Astrocyte of the spinal cord (primary cell): ENCODE results near the gene DERL3.

ENCODE experiments used
- DNase-seq: peaks from one replicate; pipeline ENCODE4 v3.0.0; 2011; ENCODE audit warnings: low read depth, low spot score
- H3K4me3 ChIP-seq: 2 replicates; pipeline ENCODE4 v1.5.1; 2011; ENCODE audit warnings: low read depth, mild to moderate bottlenecking, low read length, moderate library complexity
- in situ Hi-C: cut with HindIII; loops from 2 replicates; pipeline ENCODE4 v1.10.0; 2017; ENCODE audit warnings: low sequenced_read_pairs
- TF ChIP-seq, protein P1 (sequence below): IDR thresholded peaks from 2 replicates; pipeline ENCODE4 v1.5.1; 2012; ENCODE audit warnings: low read depth, mild to moderate bottlenecking, low read length, inconsistent platforms

DERL3 gene

DNA sequence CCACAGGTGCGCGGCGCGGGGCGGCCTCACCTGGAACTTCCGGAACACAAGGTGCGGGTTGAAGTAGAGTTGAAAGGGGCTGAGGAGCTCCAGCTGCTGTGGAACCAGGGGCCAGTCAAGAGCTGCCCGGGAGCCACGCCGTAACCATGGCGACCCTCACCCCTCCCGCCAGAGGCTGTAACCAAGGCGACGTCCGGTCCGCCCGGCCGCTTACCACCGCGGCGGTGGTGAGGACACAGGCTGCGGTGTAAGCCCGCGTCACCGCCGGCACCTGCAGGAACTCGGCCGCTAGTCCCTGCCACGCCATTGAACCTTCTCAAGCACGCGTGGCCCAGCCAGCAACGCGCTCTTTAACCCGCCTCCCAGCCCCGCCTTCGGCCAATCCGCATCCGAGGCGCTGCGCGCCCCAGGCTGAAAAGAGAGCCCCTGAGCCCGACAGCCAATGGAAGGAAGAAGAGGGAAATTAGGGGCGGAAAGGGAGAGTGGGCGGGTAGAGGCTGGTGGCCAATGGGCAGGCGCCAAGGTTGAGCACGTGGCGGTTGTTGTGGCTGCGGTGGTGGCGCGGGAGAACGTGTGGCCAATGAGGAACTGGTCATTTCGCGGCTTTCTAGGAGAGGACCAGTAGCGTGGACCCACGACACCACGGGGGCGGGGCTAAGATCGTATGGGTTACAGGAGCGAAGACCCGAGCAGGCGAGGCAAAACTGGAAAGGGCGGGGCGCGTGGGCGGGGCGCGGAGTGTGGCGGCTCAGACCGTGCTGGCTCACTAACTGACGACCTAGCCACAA lies at the start of gene DERL3:
DERL3 (minus strand) TSS at position 326 of the 788 bp plus-strand sequence; CDS start at position 307, 19 bp downstream.
- TF ChIP-seq, protein P1, sequence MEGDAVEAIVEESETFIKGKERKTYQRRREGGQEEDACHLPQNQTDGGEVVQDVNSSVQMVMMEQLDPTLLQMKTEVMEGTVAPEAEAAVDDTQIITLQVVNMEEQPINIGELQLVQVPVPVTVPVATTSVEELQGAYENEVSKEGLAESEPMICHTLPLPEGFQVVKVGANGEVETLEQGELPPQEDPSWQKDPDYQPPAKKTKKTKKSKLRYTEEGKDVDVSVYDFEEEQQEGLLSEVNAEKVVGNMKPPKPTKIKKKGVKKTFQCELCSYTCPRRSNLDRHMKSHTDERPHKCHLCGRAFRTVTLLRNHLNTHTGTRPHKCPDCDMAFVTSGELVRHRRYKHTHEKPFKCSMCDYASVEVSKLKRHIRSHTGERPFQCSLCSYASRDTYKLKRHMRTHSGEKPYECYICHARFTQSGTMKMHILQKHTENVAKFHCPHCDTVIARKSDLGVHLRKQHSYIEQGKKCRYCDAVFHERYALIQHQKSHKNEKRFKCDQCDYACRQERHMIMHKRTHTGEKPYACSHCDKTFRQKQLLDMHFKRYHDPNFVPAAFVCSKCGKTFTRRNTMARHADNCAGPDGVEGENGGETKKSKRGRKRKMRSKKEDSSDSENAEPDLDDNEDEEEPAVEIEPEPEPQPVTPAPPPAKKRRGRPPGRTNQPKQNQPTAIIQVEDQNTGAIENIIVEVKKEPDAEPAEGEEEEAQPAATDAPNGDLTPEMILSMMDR, result no peak
- in situ Hi-C loops, result no loop called here
- peak within 1 kb of the TSS; percentile 37 for H3K4me3 ChIP-seq
- peak; percentile 99 for DNase-seq

DNA sequence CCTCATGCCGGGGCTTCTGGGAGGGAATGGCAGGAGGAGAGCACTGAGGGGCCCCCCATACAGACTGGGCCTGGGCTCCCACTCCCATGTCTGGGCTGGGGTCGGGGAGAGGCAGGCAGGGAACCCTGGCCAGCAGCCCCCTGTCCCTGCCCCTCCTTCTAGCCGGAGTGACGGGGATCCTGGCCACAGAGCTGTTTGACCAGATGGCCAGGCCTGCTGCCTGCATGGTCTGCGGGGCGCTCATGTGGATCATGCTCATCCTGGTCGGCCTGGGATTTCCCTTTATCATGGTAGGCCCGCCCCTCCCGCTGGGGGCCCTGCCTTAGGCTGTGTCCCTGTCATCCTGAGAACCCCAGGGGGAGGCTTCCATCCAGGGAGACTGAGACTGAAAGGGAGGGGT lies 45.3 kb upstream of the DERL3 start:
- in situ Hi-C loops, result no loop called here
- no peak for DNase-seq
- TF ChIP-seq, protein P1, result no peak
- H3K4me3 ChIP-seq, result no peak overlapping the region

DNA sequence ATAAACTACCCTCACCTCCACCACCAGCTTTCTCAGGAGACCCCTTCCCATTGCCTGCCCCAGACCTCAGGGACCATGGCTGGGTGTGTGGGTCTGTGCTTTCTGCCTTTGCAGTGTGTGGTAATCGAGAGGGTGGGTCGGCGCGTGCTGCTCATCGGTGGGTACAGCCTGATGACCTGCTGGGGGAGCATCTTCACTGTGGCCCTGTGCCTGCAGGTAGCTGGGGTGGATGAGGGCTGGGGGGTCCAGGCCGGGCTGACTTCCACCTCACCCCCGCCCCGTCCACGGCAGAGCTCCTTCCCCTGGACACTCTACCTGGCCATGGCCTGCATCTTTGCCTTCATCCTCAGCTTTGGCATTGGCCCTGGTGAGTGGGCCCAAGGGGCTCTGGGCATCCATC lies 44.9 kb upstream of the DERL3 start:
- in situ Hi-C loops, result no loop called here
- TF ChIP-seq, protein P1, result no peak
- no peak overlapping the region for H3K4me3 ChIP-seq
- no peak for DNase-seq

DNA sequence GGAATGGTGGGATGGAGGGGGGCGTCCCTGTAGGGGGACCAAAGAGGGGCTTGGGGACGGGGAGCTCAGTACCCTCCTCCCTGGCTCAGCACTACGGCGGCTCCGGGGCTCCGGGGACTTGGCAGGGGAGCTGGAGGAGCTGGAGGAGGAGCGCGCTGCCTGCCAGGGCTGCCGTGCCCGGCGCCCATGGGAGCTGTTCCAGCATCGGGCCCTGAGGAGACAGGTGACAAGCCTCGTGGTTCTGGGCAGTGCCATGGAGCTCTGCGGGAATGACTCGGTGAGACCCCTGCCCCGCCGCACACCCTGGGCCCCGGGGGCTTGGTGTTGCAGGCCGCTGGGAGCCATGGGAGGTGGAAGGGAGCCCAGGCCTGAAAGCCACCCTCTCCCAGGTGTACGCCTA lies 43.6 kb upstream of the DERL3 start:
- in situ Hi-C loops, result no loop called here
- H3K4me3 ChIP-seq, result no peak overlapping the region
- no peak for DNase-seq
- TF ChIP-seq, protein P1, result no peak

DNA sequence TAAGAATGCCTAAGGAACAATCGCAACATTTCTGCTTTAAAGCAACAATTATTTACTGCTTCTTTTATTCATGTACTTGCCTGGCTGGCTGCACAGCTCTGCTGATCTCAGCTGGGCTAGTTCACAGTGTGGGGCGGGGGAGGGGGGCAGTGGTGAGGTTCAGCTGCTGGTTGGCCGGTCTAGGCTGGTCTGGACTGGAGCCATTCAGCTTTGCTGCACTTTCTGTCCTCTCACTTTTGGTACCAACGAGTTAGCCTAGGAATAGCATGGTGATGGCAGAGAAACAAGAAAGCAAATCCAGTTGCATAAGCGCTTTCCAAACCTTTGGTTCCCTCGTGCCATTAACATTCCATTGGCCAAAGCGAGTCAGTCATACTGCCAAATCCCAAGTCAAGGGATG lies 39.4 kb upstream of the DERL3 start:
- TF ChIP-seq, protein P1, result no peak
- in situ Hi-C loops, result no loop called here
- no peak for DNase-seq
- no peak overlapping the region for H3K4me3 ChIP-seq

DNA sequence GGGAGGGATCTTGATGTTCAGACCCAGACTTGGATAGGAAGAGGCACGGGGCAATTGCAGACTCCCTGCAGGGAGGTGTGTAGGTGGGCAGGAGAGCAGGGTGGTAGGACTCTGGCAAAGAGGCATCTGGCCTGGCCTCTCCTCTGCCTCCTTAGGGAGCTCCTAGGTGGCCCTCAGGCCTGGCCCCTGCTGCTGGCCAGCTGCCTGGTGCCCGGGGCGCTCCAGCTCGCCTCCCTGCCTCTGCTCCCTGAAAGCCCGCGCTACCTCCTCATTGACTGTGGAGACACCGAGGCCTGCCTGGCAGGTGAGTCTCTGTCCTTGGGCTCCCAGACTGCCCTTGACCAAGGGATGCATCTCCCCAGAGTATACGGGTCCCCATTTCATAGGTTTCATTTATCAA lies 38.8 kb upstream of the DERL3 start:
- H3K4me3 ChIP-seq, result no peak overlapping the region
- TF ChIP-seq, protein P1, result no peak
- in situ Hi-C loops, result no loop called here
- no peak for DNase-seq

DNA sequence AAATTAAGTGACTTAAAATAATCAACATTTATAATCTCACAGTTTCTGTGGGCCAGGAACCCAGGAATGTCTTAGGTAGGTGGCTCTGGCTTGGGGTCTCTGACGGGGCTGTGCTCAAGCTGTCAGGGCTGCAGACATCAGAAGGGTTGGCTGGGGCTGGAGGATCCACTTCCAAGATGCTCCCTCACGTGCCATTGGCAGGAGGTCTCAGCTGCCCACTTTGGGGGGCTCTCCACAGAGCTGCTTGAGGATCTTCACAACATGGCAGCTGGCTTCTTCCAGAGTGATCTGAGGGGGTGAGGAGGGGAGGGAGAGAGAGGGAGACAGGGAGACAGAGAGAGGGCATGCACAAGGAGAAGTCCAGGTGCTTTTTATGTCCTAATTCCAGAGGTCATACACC lies 37.0 kb upstream of the DERL3 start:
- no peak overlapping the region for H3K4me3 ChIP-seq
- DNase-seq, result no peak
- in situ Hi-C loops, result no loop called here
- TF ChIP-seq, protein P1, result no peak
